ENCODE results near the gene CLIP3.

The CLIP3 gene

DNA sequence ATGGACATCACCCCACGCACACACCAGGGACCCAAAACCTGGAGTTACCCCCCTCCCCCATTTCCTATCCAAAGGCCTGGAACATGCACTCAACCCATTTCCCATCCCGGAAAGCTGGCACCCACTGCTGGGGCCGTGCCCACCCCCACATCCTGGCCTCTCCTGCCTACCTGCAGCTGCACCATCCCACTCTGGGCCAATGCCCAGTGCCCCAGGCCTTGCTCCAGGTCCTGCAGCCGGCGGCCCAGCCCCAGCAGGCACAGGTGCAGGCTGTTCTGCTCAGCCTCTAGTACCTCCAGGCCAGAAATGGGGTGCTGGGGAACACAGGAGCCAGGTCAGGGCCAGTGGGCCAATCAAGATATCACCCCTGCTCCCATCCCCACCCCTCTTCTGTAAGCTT lies 25.7 kb downstream of the CLIP3 start:
- no peak overlapping the region for H3K27ac ChIP-seq
- DNase-seq (ENCODE audit: low spot score), result no peak
- TF ChIP-seq, protein P1, sequence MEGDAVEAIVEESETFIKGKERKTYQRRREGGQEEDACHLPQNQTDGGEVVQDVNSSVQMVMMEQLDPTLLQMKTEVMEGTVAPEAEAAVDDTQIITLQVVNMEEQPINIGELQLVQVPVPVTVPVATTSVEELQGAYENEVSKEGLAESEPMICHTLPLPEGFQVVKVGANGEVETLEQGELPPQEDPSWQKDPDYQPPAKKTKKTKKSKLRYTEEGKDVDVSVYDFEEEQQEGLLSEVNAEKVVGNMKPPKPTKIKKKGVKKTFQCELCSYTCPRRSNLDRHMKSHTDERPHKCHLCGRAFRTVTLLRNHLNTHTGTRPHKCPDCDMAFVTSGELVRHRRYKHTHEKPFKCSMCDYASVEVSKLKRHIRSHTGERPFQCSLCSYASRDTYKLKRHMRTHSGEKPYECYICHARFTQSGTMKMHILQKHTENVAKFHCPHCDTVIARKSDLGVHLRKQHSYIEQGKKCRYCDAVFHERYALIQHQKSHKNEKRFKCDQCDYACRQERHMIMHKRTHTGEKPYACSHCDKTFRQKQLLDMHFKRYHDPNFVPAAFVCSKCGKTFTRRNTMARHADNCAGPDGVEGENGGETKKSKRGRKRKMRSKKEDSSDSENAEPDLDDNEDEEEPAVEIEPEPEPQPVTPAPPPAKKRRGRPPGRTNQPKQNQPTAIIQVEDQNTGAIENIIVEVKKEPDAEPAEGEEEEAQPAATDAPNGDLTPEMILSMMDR (IDR thresholded peaks at IDR 0.05), result no peak
- no peak overlapping the region for H3K4me3 ChIP-seq

DNA sequence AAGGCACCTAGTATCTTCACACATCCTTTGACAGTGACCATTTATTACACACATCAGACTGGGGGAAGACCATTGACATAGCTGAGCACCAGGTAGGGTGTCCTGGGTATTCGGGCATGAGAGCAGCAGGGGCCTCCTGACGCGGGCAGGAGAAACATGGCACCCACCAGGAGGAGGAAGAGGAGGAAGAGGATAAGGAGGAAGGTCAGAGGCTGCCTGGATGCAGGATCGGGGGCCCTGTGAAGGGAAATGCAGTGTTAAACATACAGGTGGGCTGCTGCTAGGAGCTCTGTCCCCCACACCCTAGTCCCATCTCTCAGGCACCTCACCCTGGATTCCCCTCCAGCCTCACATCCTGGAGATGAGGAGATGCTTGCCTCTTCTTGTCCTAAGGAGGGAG lies 29.4 kb downstream of the CLIP3 start:
- no peak overlapping the region for H3K4me3 ChIP-seq
- H3K27ac ChIP-seq, result no peak overlapping the region
- DNase-seq (ENCODE audit: low spot score), result no peak
- TF ChIP-seq, protein P1 (IDR thresholded peaks at IDR 0.05), result no peak

DNA sequence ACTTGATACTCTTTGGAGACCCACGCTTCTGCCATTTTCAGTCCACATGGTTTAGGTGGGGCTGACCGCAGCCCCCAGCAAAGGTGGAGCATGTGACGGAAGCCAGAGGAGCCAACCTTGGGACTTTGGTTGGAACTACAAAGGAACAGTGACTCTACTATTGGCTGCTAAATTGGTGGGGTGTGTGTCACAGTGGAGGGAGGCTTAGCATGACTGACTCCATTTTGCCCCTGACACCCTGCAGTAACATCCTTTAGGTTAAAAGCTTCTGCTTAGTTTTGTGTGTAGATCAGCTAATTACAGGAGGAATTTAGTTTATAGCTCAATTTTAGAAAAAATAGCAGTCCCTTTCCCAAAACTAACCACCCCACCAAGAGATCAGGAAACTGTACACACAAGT lies 31.1 kb downstream of the CLIP3 start:
- TF ChIP-seq, protein P1 (IDR thresholded peaks at IDR 0.05), result no peak
- Histone ChIP-seq H3K4me3 (no peak overlapping the region), H3K27ac (no peak overlapping the region)
- DNase-seq (ENCODE audit: low spot score), result no peak

DNA sequence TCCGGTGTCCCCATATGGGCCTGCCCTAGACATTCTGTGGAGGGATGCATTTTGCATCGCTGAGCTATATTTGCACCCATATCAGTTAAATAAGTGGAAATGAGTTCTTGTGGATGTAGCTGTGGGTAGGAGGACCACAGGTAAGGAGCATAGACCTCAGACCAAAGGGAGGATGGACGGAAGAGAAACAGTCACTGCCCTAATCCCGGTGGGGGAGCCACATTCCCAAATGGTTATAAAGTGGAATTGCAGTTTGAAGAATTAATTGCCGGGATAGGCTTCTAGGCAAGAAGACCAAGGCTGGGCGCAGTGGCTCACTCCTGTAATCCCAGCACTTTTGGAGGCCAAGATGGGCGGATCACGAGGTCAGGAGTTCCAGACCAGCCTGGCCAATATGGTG lies 35.9 kb downstream of the CLIP3 start:
- Histone ChIP-seq H3K27ac (no peak overlapping the region), H3K4me3 (no peak overlapping the region)
- DNase-seq (ENCODE audit: low spot score), result no peak
- TF ChIP-seq, protein P1 (IDR thresholded peaks at IDR 0.05), result no peak

DNA sequence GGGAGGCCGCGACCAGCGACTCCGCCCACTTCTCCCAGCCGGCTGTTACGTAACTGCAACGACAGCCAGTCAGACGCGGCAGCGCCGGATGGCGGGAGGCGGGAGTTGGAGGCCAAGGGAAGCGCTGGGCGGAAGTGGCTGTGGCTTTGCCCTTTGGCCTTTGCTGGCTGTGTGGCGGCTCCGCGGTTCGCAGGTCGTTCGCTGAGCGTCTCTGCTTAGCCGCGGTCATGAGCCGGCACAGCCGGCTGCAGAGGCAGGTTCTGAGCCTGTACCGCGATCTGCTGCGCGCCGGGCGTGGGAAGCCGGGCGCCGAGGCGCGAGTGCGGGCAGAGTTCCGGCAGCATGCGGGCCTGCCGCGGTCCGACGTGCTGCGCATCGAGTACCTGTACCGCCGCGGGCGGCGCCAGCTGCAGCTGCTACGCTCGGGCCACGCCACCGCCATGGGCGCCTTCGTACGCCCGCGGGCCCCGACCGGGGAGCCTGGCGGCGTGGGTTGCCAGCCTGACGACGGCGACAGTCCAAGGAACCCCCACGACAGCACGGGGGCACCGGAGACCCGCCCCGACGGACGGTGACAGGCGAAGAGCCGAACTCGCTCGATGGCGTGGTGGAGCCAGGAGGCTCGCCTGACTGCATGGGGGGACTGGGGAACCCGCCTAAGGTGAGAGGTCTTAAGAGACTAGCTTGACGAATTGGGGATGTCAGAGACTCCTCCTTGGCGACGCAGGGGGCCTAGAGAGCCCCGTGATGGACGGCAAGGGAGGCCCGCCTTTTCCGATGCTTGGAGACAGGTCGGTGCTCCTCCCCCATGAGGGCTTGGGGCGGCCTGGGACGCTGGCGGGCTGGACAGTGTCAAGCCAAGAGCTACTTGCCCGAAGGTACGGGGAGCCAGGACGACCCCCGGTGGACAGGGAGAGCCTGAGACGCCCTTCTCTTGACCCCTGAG lies 37.4 kb downstream of the CLIP3 start, which contains the start of gene SDHAF1:
SDHAF1 (plus strand) TSS at position 141 of the 946 bp plus-strand sequence; CDS start at position 228, 87 bp downstream.
- peak within 1 kb of the TSS; percentile 73 to 87 for H3K27ac ChIP-seq
- DNase-seq (ENCODE audit: low spot score), result peak; percentile 97
- H3K4me3 ChIP-seq, result peak within 1 kb of the TSS; percentile 84
- TF ChIP-seq, protein P1 (IDR thresholded peaks at IDR 0.05), result no peak

DNA sequence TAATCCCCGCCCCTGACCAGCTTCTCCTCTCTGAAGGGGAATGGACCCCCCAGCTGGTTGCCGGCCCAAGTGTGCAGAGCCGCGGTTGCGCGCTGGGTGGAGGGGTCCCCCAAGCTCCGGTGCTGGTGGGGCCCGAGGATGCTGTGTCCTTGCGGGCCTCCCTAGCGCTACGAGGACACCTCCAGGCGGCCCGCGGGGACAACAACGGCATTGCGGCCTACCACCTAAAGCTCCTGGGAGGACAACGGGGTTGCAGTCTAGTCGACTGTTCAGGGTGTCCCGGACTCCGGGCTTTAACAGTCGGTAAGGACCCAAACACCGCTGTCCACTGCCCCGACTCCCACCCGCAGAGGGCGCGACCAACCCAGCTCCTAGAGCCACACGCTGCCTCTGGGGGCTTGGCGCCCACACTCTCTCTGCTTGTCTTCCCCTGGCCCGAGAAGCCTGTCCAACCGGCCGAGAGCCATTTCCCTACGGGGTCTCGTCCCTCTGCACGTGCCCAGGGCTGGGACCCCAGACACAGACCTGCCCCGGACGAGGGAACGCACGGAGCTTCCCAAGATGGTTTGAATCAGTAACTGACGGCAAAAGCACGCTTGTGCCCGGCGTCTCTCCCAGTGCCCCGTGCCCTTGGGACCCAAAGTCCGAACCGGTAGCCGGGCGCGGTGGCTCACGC lies 38.6 kb downstream of the CLIP3 start:
- H3K27ac ChIP-seq, result no peak overlapping the region
- peak overlapping the region; percentile 84 for H3K4me3 ChIP-seq
- DNase-seq (ENCODE audit: low spot score), result no peak
- TF ChIP-seq, protein P1 (IDR thresholded peaks at IDR 0.05), result no peak
